DMS114 treated with DMSO at 0.1 percent for 48 hours (cell line): ENCODE results near the gene LRP6.
"Not testable (repeated sequence)": the region's sequence is repeated elsewhere in the genome, so short reads cannot be mapped to it uniquely, and the experiment has no call there.

Source experiments
- DNase-seq: peaks from one replicate; lab custom pipeline; 2025; ENCODE audit not compliant: unreplicated experiment; lab: John Stamatoyannopoulos, UW

Gene LRP6

GRCh38 chr12:12127304-12127703 is 139.5 kb downstream of the LRP6 start:
- no peak for DNase-seq

DNA sequence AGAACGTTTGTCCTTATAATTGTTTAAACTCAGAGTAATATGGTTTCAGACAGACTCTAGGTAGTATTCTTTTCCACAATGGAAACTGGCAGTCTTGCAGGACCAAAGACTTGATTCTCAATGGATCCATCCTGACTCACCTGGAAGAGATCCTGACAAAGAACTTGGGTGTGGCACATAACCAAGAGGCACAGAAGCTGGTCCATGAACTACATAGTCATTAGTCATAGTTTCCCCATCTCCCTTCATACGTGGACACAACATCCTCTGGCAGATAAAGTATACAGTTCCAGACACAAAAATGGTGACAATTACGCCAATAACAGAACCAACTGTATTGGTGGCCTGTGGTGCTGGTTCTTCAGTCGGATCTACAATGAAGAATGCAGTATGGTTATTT is 140.3 kb downstream of the LRP6 start:
- DNase-seq = no peak

- DNase-seq = no peak
Observed at GRCh38 chr12:12123036-12123604, 143.7 kb downstream of the LRP6 start.

GRCh38 chr12:12121061-12121460 is 145.8 kb downstream of the LRP6 start:
- no peak for DNase-seq

- DNase-seq = no peak
Observed at GRCh38 chr12:12116677-12117076, 150.2 kb downstream of the LRP6 start.

DNA sequence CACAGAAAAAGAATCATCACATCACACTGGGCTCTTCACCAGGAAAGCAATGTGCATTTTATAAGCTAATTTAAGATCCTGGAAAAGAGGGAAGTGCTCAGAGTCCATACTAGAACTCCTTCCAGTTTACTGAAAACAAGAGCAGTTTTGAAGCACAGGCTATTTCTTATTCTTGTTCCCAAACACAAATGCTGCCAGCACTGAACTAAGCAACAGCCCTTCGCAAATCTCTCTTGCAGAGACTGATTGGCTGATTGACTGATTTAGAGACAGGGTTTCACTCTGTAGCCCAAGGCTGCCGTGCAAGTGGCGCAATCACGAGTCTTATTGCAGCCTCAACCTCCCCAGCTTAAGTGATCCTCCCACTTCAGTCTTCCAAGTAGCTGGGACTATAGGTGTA is 151.3 kb downstream of the LRP6 start:
- no peak for DNase-seq

DNA sequence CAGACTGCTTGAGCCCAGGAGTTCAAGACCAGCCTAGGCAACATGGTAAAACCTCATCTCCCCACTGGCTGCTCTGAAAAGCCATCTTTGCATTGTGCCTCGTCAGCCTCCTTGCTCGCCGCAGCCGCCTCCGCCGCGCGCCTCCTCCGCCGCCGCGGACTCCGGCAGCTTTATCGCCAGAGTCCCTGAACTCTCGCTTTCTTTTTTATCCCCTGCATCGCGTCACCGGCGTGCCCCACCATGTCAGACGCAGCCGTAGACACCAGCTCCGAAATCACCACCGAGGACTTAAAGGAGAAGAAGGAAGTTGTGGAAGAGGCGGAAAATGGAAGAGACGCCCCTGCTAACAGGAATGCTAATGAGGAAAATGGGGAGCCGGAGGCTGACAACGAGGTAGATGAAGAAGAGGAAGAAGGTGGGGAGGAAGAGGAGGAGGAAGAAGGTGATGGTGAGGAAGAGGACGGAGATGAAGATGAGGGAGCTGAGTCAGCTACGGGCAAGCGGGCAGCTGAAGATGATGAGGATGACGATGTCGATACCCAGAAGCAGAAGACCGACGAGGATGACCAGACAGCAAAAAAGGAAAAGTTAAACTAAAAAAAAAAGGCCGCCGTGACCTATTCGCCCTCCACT is 155.8 kb downstream of the LRP6 start:
- DNase-seq = not testable (repeated sequence)

DNA sequence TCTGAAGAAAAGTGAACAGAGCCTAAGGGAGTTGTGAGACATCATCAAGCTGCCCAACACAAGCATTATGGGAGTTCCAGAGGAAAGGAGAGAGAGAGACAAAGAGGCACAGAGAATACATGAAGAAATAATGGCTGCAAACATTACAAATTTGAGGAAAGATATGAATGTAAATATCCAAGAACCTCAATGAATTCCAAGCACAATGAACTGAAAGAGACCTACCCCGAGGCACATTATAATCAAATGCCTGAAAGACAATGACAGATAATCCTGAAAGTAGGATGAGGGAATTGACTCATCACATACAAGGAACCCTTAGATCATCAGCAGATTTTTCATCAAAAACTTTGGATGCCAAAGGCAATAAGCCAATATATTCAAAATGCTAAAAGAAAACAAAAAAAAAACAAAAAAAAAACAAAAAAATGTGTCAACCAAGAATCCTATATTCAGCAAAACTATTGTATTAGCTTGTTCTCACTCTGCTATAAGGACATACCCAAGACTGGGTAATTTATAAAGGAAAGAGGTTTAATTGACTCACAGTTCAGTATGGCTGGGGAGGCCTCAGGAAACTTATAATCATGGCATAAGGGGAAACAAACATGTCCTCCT is 158.3 kb downstream of the LRP6 start:
- DNase-seq = no peak

- DNase-seq = no peak
Observed at GRCh38 chr12:12107678-12108077, 159.2 kb downstream of the LRP6 start.

- no peak for DNase-seq
Observed at GRCh38 chr12:12099102-12099501, 167.7 kb downstream of the LRP6 start.

DNA sequence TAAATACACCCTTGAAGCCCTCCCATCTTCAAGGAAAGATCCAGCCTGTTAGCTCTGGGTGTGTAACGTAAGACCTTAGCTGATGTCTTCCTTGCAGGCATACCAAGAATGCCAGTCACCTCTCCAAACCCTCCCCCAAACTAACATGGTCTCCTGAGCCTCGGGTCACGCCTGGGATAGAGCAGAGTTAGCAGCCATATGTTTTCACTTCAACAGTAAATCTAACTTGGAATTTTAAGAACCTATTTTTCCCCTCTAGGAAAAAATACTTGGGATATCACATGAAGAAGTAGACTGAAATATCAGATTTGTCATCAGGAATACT is 168.2 kb downstream of the LRP6 start:
- no peak for DNase-seq

GRCh38 chr12:12097891-12098690 is 168.8 kb downstream of the LRP6 start:
- DNase-seq = no peak

DNA sequence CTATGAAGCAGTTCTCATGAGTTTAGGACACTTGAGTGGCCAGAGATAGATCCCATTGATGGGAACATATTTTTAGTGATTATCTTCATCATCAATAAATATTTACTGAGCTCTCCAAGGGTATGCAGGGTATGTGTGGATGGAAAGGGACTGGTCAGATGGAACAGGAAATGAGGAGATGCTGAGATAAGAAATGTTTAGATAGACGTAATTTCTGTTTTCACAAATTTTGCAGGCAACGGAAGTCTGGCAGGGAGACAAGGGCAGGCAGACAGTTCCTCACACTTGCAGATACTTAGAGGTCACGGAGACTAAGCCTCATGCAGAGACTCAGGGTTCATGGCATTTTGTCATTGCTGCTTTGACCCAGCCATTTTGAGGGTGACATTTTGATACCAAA is 171.8 kb downstream of the LRP6 start:
- DNase-seq = no peak

- no peak for DNase-seq
Observed at GRCh38 chr12:12094481-12094880, 172.4 kb downstream of the LRP6 start.

DNA sequence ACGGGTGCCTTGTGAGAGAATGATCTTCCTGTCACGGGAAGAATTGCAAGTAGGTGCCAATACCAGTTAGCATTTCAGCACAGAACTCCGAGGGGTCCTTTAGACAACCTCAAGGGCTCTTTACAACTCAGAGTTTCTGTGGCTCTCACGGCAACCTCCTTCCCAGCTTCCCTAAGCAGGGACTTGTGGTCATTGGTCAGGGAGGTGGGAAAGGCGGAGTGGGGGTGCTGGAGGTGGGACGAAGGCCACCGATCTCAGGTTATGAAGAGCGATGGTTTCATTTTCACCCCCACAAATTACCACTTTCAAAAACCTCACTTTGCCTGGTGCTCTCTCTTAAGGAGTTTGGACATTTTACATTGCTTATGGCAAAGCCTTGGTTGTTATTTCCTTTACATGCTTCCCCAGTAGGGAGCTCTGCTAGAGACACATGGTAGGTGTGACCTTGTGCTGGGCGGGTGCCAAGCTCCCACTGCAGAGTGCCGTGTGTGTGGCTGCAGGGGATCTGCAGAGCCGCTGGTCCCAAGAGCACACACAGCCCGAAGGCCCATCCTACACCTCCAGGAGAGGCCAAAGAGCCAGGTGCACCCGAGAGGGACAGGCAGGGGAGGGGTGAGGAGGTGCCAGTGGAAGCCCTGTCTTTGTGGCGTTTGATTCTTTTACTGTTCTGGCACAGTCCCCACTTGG is 174.7 kb downstream of the LRP6 start:
- no peak for DNase-seq

- DNase-seq = no peak
Observed at GRCh38 chr12:12091071-12091470, 175.8 kb downstream of the LRP6 start.

DNA sequence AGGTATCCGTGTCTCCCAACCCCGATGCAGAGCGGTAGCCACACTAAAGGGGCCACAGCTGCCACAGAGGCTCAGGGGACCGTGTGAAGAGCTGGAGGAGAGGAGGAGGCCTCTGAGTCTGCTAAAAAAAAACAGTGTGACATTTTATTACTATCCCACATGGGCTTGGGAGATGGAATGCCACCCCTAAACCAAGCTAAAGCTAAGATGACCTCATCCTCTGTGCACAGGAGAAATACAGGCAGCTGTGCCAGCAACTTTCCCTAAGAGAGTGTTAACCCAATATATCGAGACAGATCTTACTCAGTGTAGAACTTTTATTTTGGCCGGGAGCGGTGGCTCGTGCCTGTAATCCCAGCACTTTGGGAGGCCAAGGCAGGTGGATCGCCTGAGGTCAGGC is 178.1 kb downstream of the LRP6 start:
- DNase-seq = no peak

- DNase-seq = no peak
Observed at GRCh38 chr12:12088147-12088546, 178.7 kb downstream of the LRP6 start.

DNA sequence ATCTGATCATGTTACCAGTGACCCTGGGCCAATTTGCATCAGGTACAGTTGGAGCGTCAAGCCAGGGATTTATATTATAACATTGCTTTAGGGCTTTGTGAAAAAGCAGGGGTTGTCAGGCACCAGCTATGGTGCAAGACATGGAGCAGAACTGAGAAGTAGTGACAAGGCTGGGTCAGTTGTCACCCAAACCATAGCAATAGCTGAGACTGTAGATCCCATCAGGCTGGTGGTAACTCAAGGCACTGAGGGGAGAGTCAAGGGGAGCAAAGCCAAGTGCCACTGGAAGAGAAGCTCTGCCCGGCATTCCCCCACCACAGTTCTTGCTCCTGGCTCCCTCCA is 179.2 kb downstream of the LRP6 start:
- DNase-seq = no peak

GRCh38 chr12:12086973-12087692 is 179.7 kb downstream of the LRP6 start:
- no peak for DNase-seq

- no peak for DNase-seq
Observed at GRCh38 chr12:12086362-12086761, 180.5 kb downstream of the LRP6 start.
